AG08396 (cell line): ENCODE measurements around the gene KCNMB2.
"Not testable (repeated sequence)": the region's sequence is repeated elsewhere in the genome, so short reads cannot be mapped to it uniquely, and the experiment has no call there.

Source experiments
- DNase-seq: peaks from one replicate; pipeline ENCODE4 v3.0.0; 2012; ENCODE audit warnings: low spot score, mixed read lengths

Gene KCNMB2

GRCh38 chr3:178536211-178537079 is at the start of gene KCNMB2:
TSS of gene KCNMB2 (plus strand) at chr3:178536436.
- DNase-seq, result no peak

- no peak for DNase-seq
Observed at GRCh38 chr3:178486903-178487302, 49.3 kb upstream of the KCNMB2 start.

GRCh38 chr3:178487752-178488151 is 48.5 kb upstream of the KCNMB2 start:
- no peak for DNase-seq

GRCh38 chr3:178491751-178492150 is 44.5 kb upstream of the KCNMB2 start:
- no peak for DNase-seq

GRCh38 chr3:178492491-178492890 is 43.7 kb upstream of the KCNMB2 start:
- DNase-seq, result no peak

GRCh38 chr3:178494386-178494785 is 41.9 kb upstream of the KCNMB2 start:
- no peak for DNase-seq

- no peak for DNase-seq
Observed at GRCh38 chr3:178496911-178497310, 39.3 kb upstream of the KCNMB2 start.

GRCh38 chr3:178498871-178499270 is 37.4 kb upstream of the KCNMB2 start:
- no peak for DNase-seq

- no peak for DNase-seq
Observed at GRCh38 chr3:178500631-178501030, 35.6 kb upstream of the KCNMB2 start.

GRCh38 chr3:178504128-178504527 is 32.1 kb upstream of the KCNMB2 start:
- no peak for DNase-seq

GRCh38 chr3:178505832-178506231 is 30.4 kb upstream of the KCNMB2 start:
- no peak for DNase-seq

- DNase-seq, result no peak
Observed at GRCh38 chr3:178507507-178508442, 28.5 kb upstream of the KCNMB2 start.

- DNase-seq, result no peak
Observed at GRCh38 chr3:178508443-178508825, 27.8 kb upstream of the KCNMB2 start.

GRCh38 chr3:178510496-178510895 is 25.7 kb upstream of the KCNMB2 start:
- DNase-seq, result no peak

- DNase-seq, result no peak
Observed at GRCh38 chr3:178512647-178513046, 23.6 kb upstream of the KCNMB2 start.

- no peak for DNase-seq
Observed at GRCh38 chr3:178513546-178514380, 22.5 kb upstream of the KCNMB2 start.

GRCh38 chr3:178514401-178514800 is 21.8 kb upstream of the KCNMB2 start:
- DNase-seq, result no peak

GRCh38 chr3:178515076-178515744 is 21.0 kb upstream of the KCNMB2 start:
- DNase-seq, result not testable (repeated sequence)

- no peak for DNase-seq
Observed at GRCh38 chr3:178517665-178518334, 18.4 kb upstream of the KCNMB2 start.

- DNase-seq, result no peak
Observed at GRCh38 chr3:178518660-178519396, 17.4 kb upstream of the KCNMB2 start.
